A549 (cell line): ENCODE data around the gene ATP1B1. TPM values are rescaled to one million over a fixed set of nuclear protein-coding genes. Genes with fewer than 3 reads are reported as not detected.
A peak's percentile ranks its signal among the peaks of the same experiment; 100 is the strongest.

Source experiments
- ATAC-seq, 2 experiments: fragments of 200-7000 bp in 1 of 2; fragments of >200 bp in 1 of 2; cut with Nextera tagmentation in 1 of 2; cut with Tn5 transposase in 1 of 2; 3 replicates each; pipeline versions ENCODE4 v1.8.0 to v1.9.1; 2018 to 2020; ENCODE audit warnings: mild to moderate bottlenecking in 1 of 2, moderate library complexity in 1 of 2
- CTCF ChIA-PET: fragments of 300-600 bp; sonication (Branson Sonifier 250); formaldehyde crosslinking; extraction: SDS; loops from one replicate; lab custom pipeline; 2021; ENCODE audit warnings: antibody characterized with exemption, inconsistent platforms; lab: Yijun Ruan, JAX
- POLR2A ChIA-PET: fragments of 350-600 bp; formaldehyde crosslinking; extraction: SDS; loops from one replicate; lab custom pipeline; 2021; ENCODE audit warnings: antibody characterized with exemption, inconsistent platforms; lab: Yijun Ruan, JAX
- DNase-seq, 2 experiments: peaks; one replicate each; pipeline versions ENCODE4 v3.0.0 to v3.0.0-alpha.2; 2011 to 2016; ENCODE audit warnings: low read depth in 1 of 2, low spot score in 1 of 2
- FAIRE-seq: peaks from 2 replicates; lab custom pipeline; 2011; peaks lifted over from hg19 to GRCh38; lab: Jason Lieb, UNC
- H3K27ac ChIP-seq, 2 experiments: fragments of >200 bp; sonication (Bioruptor Twin); formaldehyde crosslinking; 3 replicates each; pipeline ENCODE4 v1.5.1; 2016 to 2017
- H3K4me1 ChIP-seq: fragments of >200 bp; sonication (Bioruptor Twin); formaldehyde crosslinking; 3 replicates; pipeline ENCODE4 v1.6.1; 2016
- H3K4me2 ChIP-seq: fragments of >200 bp; sonication (Bioruptor Twin); formaldehyde crosslinking; 3 replicates; pipeline ENCODE4 v1.6.1; 2016
- H3K4me3 ChIP-seq: fragments of >200 bp; sonication (Bioruptor Twin); formaldehyde crosslinking; 3 replicates; pipeline ENCODE4 v1.5.1; 2016
- H3K9me3 ChIP-seq: fragments of >200 bp; sonication (Bioruptor Twin); formaldehyde crosslinking; 3 replicates; pipeline ENCODE4 v1.6.1; 2016
- CEBPB ChIP-seq, 2 experiments: fragments of >200 bp in 1 of 2; sonication (Bioruptor Twin) in 1 of 2; formaldehyde crosslinking in 1 of 2; IDR thresholded peaks; 2 replicates each; pipeline ENCODE4 v1.6.1; 2012 to 2016
- CHD2 ChIP-seq: fragments of 150-350 bp; IDR thresholded peaks from 2 replicates; pipeline ENCODE4 v1.6.1; 2014; ENCODE audit warnings: low read length; ENCODE audit not compliant: partially characterized antibody
- ESRRA ChIP-seq: fragments of 150-350 bp; IDR thresholded peaks from 2 replicates; pipeline ENCODE4 v1.6.1; 2014; ENCODE audit warnings: mild to moderate bottlenecking, low read length, borderline replicate concordance
- FOSL2 ChIP-seq, 2 experiments: fragments of 450-650 bp in 1 of 2; fragments of >200 bp in 1 of 2; sonication (Bioruptor Twin) in 1 of 2; formaldehyde crosslinking; IDR thresholded peaks; 2 replicates each; pipeline versions ENCODE4 v1.5.0 to v1.6.1; 2016 to 2020; ENCODE audit warnings: mild to moderate bottlenecking in 1 of 2, moderate library complexity in 1 of 2
- GATA3 ChIP-seq: IDR thresholded peaks from 2 replicates; pipeline ENCODE4 v1.6.1; 2012; ENCODE audit warnings: borderline replicate concordance
- HEYL ChIP-seq: fragments of 250-450 bp; sonication (Bioruptor Pico); IDR thresholded peaks from 2 replicates; pipeline ENCODE4 v1.8.0; 2021; ENCODE audit warnings: mild to moderate bottlenecking, moderate library complexity
- HOXB13 ChIP-seq: fragments of 250-450 bp; sonication (Bioruptor Pico); IDR thresholded peaks from 2 replicates; pipeline ENCODE4 v1.5.0; 2020; ENCODE audit warnings: low read depth, mild to moderate bottlenecking, moderate library complexity
- JUNB ChIP-seq: fragments of >200 bp; sonication (Bioruptor Twin); formaldehyde crosslinking; IDR thresholded peaks from 2 replicates; pipeline ENCODE4 v1.6.1; 2016
- KDM1A ChIP-seq: fragments of 200-600 bp; sonication (generic); IDR thresholded peaks from 2 replicates; pipeline ENCODE4 v1.6.1; 2016; ENCODE audit warnings: low read depth, mild to moderate bottlenecking
- MAZ ChIP-seq: fragments of 150-350 bp; IDR thresholded peaks from 2 replicates; pipeline ENCODE4 v1.6.1; 2014; ENCODE audit warnings: antibody characterized with exemption, low read depth, low read length, borderline replicate concordance
- MYC ChIP-seq: IDR thresholded peaks from 2 replicates; pipeline ENCODE4 v1.6.1; 2012; ENCODE audit warnings: mild to moderate bottlenecking, inconsistent platforms, low read length, improper control_type of control experiment, borderline replicate concordance
- NPAS2 ChIP-seq: fragments of 250-450 bp; sonication (Bioruptor Pico); IDR thresholded peaks from 2 replicates; pipeline ENCODE4 v1.8.0; 2022; ENCODE audit warnings: mild to moderate bottlenecking, moderate library complexity, borderline replicate concordance
- NR3C1 ChIP-seq: fragments of >200 bp; sonication (Bioruptor Twin); formaldehyde crosslinking; IDR thresholded peaks from 3 replicates; pipeline ENCODE4 v1.6.1; 2017
- POLR2A ChIP-seq: IDR thresholded peaks from 2 replicates; pipeline ENCODE4 v1.6.1; 2012; ENCODE audit warnings: mild to moderate bottlenecking, low read length
- RCOR1 ChIP-seq: fragments of 150-350 bp; IDR thresholded peaks from 2 replicates; pipeline ENCODE4 v1.6.1; 2014; ENCODE audit warnings: antibody characterized with exemption, low read length, low read depth
- WGBS: methylation state at CpG from one replicate; pipeline ENCODE4 v1.1.6; 2017; ENCODE audit errors: missing lambda C conversion rate; 5-methylcytosine and 5-hydroxymethylcytosine counted together
- polyA plus RNA-seq, 4 experiments: library from polyadenylated mRNA; depleted of rRNA in 3 of 4; stranded (reverse); fragments of >200 nt; fragmentation: RNase III in 1 of 4; extraction: RNeasy Plus Mini Kit Qiagen cat#74134 plus additional on column Dnase treatment in 1 of 4; gene quantifications; 2 replicates in 3 of 4; 3 replicates in 1 of 4; pipeline ENCODE4 v1.2.3, GENCODE V29; 2011 to 2017
- TF ChIP-seq, protein P1 (sequence below): fragments of 250-450 bp; sonication (Bioruptor Pico); IDR thresholded peaks from 2 replicates; pipeline ENCODE4 v1.5.0; 2020; ENCODE audit warnings: low read depth, mild to moderate bottlenecking, moderate library complexity
- TF ChIP-seq, protein P2 (sequence below): fragments of >200 bp; sonication (Bioruptor Twin); formaldehyde crosslinking; IDR thresholded peaks from 3 replicates; pipeline ENCODE4 v1.5.1; 2016

The ATP1B1 gene
- polyA plus RNA-seq, 2 of the 4 experiments (the other 2 are of a cell fraction) = 303 to 377 TPM

DNA sequence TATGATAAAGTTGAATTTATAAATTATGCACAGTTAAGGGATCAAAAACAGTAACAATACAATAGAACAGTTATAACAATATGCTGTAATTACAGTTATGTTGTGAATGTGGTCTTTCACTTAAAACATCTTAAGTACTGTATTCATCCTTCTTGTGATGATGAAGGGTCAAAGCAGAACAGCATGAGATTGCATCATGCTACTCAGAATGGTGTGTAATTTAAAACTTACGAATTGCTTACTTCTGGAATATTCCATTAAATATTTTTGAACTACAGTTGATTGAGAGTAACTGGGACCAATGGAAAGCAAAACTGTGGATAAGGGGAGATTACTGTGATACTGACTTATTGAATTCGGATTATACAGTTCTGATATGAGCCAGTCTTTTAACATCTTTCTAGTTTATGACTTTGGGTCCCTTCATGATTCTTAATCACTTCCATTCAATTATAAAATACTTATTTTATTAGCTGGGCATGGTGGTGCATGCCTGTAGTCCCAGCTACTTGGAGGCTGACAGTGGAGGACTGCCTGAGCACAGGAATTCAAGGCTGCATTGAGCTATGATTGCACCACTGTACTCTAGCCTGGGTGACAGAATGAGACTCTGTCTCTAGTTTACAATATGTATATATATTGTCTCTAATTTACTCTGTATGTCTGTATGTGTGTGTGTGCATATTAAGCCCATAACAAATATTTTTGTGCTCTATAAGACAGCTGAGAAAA is 43.2 kb downstream of the ATP1B1 start:
- Histone ChIP-seq H3K4me3 (no peak overlapping the region), H3K9me3 (0 out of 3 replicates have a peak, but pooled peaks cover 2% of the 10 kb centered on the region), H3K4me2 (peak overlapping the region; percentile 65; the same call in 2 of the 3 replicates), H3K4me1 (peaks cover 51% of the 10 kb centered on the region)
- POLR2A ChIA-PET = no interaction called here
- ATAC-seq = no peak
- no peak for DNase-seq
- CTCF ChIA-PET = interaction anchor here (0.8 kb wide), 1 partner anchor 547 kb away, joined by 4 read pairs; no protein-coding TSS in a partner anchor
- WGBS = 91% methylated on average over 2 of the region's 2 CpGs
- peak in 1 of 2 experiments; percentile 13; a peak in 1 of 4 replicates for TF ChIP-seq CEBPB (IDR thresholded peaks at IDR 0.05)
- no peak for TF ChIP-seq NPAS2 (CRISPR knock-in tag)
- TF ChIP-seq, all 56 proteins: peak for 1
- H3K27ac ChIP-seq = peak overlapping the region; percentile 89 to 95
- FAIRE-seq = no peak

DNA sequence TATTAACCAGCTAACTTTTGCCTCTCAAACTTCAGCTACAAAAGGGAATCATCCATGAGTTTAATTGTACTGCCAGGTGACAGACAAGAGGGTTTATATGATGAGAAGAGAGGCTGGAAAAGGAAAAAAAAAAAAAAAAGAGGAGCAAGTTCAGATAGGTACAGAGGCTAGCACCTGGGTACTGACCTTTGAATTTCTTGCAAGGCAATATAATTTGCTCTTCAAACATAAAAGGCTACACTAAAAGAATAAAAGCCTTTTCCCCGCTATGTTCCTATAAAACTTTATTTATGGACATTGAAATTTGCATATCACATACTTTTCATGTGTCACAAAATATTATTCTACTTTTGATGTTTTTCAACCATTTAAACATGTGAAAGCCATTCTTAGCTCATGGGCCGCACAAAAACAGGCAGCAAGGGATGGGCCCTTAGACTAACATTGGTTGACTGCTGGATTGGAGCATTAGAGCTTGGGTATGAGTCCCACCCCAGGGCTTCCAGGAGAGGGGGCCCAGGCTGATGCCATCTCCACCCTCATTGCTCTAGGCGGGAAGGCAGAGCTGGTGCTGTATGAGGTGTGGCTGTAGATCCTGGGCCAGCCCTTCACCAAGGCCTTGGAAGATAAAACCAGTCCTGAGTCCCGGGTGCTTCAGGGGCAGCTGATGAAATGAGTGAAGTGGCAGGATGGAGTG is 44.3 kb downstream of the ATP1B1 start:
- ATAC-seq = no peak
- ChIA-PET CTCF (interaction anchor here (0.8 to 1.2 kb wide), 3 partner anchors 13 to 548 kb away, joined by 3 to 4 read pairs (median 3); no protein-coding TSS in a partner anchor), POLR2A (no interaction called here)
- FAIRE-seq = no peak
- Histone ChIP-seq H3K9me3 (0 out of 3 replicates have a peak, but pooled peaks cover 2% of the 10 kb centered on the region), H3K4me2 (no peak overlapping the region), H3K27ac (peak overlapping the region in 1 of 2 experiments; percentile 45; a peak in 3 of 6 replicates), H3K4me1 (peaks cover 41% of the 10 kb centered on the region), H3K4me3 (no peak overlapping the region)
- no peak for TF ChIP-seq POLR2A
- TF ChIP-seq NR3C1 = no peak
- no peak for TF ChIP-seq RCOR1
- TF ChIP-seq CHD2 = no peak
- no peak for TF ChIP-seq FOSL2 (IDR thresholded peaks at IDR 0.05)
- no peak for TF ChIP-seq FOSL2 (CRISPR knock-in tag; IDR thresholded peaks at IDR 0.05)
- TF ChIP-seq NPAS2 (CRISPR knock-in tag) = no peak
- TF ChIP-seq ESRRA = no peak
- TF ChIP-seq MAZ = no peak
- TF ChIP-seq, protein P1, sequence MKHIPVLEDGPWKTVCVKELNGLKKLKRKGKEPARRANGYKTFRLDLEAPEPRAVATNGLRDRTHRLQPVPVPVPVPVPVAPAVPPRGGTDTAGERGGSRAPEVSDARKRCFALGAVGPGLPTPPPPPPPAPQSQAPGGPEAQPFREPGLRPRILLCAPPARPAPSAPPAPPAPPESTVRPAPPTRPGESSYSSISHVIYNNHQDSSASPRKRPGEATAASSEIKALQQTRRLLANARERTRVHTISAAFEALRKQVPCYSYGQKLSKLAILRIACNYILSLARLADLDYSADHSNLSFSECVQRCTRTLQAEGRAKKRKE = no peak
- no peak for TF ChIP-seq HOXB13
- TF ChIP-seq HEYL (CRISPR knock-in tag) = no peak
- TF ChIP-seq MYC = no peak
- TF ChIP-seq KDM1A = no peak
- no peak for TF ChIP-seq GATA3
- TF ChIP-seq, protein P2, sequence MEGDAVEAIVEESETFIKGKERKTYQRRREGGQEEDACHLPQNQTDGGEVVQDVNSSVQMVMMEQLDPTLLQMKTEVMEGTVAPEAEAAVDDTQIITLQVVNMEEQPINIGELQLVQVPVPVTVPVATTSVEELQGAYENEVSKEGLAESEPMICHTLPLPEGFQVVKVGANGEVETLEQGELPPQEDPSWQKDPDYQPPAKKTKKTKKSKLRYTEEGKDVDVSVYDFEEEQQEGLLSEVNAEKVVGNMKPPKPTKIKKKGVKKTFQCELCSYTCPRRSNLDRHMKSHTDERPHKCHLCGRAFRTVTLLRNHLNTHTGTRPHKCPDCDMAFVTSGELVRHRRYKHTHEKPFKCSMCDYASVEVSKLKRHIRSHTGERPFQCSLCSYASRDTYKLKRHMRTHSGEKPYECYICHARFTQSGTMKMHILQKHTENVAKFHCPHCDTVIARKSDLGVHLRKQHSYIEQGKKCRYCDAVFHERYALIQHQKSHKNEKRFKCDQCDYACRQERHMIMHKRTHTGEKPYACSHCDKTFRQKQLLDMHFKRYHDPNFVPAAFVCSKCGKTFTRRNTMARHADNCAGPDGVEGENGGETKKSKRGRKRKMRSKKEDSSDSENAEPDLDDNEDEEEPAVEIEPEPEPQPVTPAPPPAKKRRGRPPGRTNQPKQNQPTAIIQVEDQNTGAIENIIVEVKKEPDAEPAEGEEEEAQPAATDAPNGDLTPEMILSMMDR = no peak
- whole genome bisulfite sequencing = 93% methylated on average over 3 of the region's 4 CpGs
- DNase-seq = no peak

DNA sequence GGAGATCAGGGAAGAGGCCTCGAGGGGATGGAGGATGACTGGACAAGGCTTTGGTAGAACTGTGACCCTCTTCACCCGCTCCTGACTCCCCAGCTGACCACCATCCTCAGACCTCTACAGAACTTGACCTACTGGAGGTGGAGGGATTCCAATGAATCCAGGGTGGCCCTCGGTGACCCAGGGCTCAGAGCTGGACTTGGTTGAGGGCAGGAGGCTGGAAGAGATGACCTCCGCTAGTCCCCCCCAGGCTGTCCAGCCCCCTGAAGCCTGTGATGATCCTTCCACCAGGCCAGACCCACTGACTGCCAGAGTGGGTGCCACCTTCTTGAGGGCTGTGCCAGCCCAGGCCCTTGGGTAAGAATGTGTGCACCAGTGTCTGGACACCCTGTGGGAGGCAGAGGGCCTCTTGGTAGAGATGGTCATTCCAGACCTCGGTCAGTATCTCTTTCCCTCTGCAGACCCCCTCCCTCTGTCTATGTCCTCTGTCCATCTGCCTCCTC is 44.9 kb downstream of the ATP1B1 start:
- CTCF ChIA-PET = interaction anchor here (1.1 to 1.2 kb wide), 2 partner anchors 14 to 109 kb away, joined by 3 read pairs; no protein-coding TSS in a partner anchor
- no peak for DNase-seq
- Histone ChIP-seq H3K9me3 (0 out of 3 replicates have a peak, but pooled peaks cover 2% of the 10 kb centered on the region), H3K4me2 (no peak overlapping the region), H3K27ac (peak overlapping the region in 1 of 2 experiments; percentile 45; a peak in 3 of 6 replicates), H3K4me1 (peaks cover 40% of the 10 kb centered on the region), H3K4me3 (no peak overlapping the region)
- POLR2A ChIA-PET = no interaction called here
- WGBS = 86% methylated on average over 2 of the region's 5 CpGs
- FAIRE-seq = no peak
- TF ChIP-seq CEBPB (IDR thresholded peaks at IDR 0.05) = no peak
- TF ChIP-seq JUNB = no peak
- no peak for ATAC-seq
